NOMO-1 treated with DMSO at 0.1 percent for 48 hours (cell line): ENCODE measurements around the gene OMA1.

Source experiments
- DNase-seq: peaks from one replicate; lab custom pipeline; 2025; ENCODE audit not compliant: unreplicated experiment; lab: John Stamatoyannopoulos, UW

Gene OMA1

DNA sequence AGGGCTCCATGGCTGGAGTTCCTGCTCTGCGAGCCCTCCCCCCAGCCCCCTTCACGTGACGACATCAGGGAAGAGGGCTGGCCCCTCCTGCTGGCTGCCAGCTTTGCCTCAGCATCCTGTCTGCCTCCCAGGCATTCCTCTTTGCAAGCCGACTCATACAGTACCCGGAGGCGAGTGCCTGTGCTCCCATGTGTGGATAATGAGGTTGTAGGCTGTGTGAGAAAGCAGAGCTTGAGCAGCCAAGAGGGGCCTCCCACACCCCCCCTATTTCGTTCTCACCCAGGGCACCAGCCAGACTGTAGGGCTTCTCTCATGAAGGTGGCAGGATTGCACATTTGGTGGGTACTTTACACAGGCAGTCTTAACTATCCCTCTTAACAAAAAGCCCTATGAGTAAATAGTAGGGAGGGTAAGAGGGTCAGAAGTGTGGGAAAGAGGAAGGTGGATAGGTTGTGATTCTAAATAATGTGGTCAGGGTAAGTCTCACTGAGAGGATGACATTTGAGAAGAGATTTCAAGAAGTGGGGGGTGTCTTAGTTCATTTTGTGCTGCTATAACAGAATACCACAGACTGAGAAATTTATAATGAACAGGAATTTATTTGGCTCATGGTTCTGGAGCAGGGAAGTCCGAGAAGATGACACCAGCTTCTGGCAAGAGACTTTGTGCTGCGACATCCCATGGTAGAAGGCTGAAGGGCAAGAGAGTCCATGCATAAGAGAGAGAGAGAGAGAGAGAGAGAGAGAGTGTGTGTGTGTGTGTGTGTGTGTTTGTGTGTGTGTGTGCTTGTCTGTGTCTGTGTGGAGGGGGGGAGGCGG, 113.5 kb downstream of the OMA1 start:
- no peak for DNase-seq

DNA sequence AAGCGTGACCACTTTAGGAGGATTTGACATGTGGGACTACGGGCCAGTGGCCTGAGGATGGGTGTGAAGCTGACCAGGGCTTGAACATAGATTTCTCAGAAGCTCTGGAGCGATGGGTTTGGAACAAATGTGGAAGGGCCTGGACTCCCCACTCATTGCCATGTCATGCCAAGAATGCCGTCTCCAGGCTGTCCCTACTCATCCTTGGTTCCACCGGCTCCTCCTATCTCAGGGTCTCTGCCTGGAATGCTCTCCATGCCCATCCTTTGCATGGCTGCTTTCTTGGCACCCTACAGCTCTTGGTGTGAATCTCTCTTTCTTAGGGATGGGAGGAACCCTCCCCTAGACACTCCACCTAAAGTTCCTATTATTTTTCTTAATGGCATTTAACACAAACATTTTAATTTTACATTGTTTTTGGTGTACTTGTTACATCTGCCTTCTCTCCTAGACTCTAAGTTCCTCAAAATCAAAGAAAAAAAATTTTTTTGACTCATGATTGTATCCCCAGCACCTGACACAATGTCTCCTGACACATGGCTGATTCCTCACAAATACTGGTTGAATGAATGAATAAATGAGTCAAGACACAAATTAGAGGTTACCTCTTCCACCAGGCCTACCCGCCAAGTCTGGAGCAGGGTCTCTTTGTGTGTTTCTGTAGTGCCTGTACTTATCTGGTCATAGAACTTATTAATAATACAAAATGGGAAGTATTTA, 114.5 kb downstream of the OMA1 start:
- DNase-seq, result no peak
